ENCODE measurements around the gene FN3KRP.

FN3KRP gene, protein sequence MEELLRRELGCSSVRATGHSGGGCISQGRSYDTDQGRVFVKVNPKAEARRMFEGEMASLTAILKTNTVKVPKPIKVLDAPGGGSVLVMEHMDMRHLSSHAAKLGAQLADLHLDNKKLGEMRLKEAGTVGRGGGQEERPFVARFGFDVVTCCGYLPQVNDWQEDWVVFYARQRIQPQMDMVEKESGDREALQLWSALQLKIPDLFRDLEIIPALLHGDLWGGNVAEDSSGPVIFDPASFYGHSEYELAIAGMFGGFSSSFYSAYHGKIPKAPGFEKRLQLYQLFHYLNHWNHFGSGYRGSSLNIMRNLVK

DNA sequence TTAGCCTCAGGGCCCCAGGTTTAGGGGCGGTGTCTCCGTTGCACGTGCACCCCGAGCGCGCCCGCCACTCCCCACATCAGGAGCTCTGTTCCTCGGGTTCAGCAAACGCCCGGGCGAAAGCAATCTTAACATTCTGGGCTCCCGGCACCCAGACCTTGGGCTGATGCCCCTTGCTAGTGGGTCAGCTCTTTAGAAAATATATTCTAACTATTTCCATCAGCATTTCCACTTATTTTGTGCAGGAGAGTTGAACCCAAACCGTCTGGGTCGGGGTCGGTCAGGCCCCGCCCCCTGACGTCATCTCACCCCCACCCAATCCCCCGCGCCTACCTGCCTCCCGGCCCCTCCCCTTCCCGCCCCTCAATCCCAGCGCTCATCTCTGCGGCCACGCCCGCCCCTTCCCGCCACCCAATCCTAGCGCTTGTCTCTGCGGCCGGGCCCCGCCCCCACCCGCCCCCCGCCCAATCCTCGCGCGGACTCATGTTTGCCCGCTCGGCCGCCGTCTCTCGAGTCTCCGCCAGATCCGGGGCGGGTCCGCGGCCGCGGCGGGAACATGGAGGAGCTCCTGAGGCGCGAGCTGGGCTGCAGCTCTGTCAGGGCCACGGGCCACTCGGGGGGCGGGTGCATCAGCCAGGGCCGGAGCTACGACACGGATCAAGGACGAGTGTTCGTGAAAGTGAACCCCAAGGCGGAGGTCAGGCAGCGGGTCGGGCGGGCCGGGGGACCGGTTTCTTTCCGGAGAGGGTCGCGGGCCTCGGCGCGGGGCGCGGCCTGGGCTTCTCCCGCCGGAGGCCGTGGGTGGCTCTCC is at the start of gene FN3KRP:
Gene FN3KRP, plus strand, starts transcription at position 504 of the 808 bp plus-strand sequence. Its CDS starts 50 bp downstream, at position 554.
- peak; percentile 95 for DNase-seq (ENCODE audit: low spot score)

DNA sequence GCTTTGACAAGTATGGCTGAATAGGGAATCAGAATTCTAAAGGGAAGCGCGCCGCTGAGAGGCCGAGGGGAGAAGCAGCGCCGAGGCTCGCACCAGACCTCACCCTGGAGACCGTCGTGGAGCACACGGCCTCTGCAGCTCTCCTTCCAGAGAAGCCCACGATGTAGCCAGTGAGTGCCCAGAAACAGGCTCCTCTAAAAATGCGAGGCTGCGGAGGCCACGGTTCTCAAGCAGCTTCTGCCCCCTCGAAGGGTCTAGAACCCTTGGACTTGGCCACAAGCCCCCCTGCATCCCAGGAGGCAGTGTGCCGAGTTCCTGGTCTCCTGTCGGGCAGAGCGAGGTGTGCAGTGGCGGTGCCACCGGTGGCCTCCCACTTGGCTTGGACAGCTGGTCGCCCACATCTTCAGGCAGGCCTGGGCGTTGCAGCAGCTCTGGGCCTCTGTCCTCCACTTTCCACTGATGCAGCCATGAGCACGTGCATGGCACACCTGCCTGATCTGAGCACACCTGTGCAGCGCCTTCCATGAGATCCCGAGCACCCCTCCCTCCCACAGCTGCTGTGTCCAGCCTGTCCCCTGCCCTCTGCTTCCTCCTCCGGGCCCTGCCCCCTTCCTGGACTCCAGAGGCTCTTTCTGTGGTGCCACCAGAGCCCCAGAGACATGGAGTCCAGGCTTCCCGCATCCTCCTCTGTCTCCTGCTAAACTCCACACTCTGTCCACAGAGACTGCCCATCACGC is 49.4 kb upstream of the FN3KRP start:
- DNase-seq (ENCODE audit: low spot score): no peak

DNA sequence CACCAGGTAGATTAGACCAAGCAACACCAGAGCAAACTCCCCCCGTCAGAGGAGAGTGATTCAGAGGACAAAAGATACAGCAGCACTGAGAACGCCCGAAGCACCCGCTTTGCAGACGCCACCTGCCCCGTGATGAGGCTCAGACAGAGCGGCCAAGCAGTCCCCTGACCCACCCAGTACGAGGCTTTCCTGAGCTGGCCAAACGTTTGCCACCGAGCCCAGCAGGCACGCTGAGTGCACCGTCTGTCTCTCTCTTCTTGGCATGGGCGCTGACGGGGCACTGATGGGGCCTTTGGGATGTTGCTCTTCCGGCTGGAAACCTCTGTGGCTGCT is 48.9 kb upstream of the FN3KRP start:
- no peak for DNase-seq (ENCODE audit: low spot score)

DNA sequence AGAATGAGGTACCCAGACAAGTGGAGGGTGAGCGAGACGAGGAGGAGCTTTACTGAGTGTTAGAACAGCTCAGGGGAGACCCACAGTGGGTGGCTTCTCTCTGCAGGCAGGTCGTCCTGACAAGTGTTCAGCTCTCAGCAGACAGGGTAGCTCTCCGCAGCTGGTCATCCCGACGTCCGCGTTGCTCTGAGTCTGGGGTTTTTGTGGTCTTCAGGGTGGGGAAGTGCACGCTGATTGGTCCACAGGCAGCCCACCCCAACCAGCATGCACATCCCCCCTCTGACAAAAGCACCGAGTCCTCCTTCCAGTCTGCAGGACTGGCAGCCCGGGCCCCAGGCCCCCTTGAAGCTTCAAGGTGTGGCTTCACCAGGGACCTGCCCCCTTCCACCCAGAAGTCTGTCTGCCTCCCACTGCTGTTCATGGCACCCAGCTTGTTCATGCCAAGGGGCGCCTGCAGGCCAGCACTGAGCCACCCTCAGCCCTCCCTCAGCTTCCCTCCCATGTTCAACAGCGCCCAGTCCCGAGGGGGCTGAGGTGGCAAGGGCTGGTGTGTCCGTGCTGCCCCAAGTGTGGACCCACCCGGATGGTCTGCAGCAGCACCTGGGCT is 48.4 kb upstream of the FN3KRP start:
- no peak for DNase-seq (ENCODE audit: low spot score)

DNA sequence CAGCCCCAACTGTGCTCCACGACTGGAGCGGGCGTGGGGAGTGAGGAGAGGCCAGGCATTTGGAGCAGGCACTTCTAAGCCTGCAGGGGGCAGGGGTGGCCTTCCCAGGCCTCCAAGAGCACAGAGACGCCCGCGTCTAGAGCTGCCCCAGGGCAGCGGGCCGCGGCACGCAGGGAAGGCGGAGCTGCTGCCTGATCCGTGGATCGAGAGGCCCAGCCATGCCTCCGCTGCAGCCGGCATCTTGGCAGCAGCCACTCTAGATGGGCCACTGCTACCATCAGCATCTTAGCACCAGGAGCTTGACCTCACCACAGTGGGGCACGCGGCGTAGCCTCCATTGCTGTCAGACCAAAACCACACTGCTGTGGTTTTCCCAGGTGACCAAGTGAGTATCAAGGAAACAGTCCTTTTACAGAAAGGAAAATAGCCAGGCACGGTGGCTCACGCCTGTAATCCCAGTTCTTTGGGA is 47.8 kb upstream of the FN3KRP start:
- DNase-seq (ENCODE audit: low spot score): peak; percentile 90

DNA sequence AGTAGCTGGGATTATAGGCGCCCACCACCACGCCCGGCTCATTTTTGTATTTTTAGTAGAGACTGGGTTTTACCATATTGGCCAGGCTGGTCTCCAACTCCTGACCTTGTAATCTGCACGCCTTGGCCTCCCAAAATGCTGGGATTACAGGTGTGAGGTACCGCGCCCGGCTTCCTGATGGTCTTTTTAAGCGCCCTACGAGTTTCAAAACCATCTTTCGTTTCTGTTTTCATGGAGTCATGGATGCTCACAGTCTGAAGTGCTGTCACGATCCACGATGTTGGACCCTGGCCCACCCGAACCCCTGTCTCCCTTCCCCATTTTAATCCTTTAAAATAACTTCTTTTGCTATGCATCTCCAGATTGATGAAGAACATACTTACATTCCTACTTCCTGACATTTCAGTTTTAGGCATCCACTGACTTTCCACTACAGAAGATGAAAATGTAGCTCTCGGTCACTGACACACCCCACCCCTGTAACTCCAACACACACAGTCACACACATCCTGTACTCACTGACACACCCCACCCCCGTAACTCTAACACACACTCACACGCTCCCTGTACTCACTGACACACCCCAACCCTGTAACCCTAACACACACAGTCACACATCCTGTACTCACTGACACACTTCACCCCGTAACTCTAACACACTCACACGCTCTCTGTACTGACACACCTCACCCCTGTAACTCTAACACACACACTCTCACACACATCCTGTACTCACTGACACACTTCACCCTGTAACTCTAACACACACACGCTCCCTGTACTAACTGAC is 45.6 kb upstream of the FN3KRP start:
- DNase-seq (ENCODE audit: low spot score): no peak

DNA sequence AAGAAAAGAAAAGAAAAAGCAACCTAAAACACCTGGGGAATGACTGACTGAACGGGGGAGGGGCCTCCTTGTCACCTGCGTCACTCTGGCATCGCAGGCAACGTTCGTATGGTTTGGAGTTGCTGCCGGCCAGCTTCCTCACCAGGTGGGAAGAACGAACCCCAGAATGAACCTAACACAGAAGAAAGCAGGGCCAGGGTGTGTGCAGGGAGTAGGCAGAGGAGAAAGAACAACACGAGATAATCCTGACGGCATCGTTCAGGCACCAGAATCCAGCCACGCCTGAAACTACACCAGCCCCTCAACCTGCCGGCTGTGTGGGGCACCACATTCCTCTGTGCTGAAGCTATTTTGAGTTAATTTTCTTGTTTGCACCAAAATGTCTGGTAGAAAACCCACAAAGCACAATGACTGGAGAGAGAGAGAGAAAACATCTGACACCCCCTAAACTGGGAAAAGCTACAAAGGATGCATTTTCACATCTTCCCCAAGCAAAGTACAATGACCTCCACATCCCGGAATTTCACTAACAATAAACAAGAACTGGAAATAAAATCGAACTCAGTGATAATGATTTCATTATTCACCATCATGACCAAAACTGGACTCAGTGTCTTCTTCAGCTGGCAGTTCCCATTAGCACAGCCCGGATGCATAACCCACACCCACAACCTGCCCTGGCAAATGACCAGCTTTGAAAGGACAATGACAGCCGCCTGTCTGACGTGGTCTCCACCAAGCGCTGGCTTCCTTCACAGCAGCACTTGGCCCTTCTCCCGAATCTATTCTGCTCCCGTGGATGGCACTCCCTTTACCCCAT is 41.6 kb upstream of the FN3KRP start:
- peak; percentile 94 for DNase-seq (ENCODE audit: low spot score)

DNA sequence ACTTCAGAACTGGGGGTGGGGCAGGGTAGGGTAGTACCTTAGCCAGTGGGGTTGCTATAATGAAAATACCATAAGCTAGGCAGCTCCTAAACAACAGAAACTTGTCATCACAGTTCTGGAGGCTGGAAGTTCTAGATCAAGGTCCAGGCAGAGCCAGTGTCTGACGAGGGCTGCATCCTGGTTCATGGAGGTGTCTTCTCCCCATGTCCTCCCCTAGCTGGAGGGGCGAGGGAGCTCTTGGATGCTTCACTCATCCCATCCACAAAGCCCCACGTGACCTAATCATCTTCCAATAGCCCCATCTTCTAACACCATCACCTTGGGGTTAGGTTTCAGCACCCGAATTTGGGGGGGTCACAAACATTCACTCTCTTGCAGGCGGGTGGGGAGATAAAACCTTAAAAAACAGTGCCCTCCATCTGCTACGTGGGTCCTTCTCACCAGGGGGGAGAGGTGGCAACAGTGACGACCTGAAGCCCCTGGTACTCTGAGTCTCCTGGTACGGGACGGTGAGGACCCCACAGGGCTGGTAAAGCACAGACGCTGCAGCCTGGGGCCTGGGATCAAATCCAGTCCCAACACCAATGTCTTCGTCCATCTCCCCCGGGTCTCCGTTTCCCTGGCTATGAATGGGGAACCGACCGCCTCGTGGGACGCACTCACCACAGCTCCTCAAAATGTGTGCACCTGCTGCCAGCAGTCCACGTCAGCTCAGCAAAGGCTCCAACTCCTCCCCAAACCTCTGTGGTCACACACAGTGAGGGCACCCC is 40.8 kb upstream of the FN3KRP start:
- DNase-seq (ENCODE audit: low spot score): no peak

DNA sequence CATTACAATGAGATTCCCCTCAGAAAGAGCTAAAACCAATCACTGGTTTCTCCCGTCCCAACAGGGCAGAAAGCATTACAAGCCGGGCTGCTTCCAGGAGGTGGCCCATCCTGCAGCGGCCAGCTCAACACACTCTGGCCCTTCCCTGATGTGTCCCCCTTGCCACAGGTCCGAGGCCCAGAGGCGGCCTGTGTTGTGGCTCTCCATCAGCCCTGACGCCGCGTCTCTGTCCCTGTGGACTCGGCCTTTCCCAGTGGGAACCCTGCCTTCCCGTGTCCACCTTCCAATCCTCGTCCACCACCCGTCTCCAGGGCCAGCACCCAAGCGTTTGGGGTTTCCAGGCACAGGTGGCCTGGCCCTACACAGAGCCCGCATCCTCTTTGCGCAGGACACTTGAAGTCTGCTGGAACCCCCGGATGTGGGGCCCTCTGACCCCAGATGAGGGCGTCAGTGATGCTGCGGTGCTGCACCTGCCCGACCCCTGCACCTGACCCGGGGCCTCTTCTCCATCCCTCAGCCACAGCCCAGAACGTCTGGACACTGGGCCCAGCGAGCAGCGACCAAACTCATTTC is 39.1 kb upstream of the FN3KRP start:
- no peak for DNase-seq (ENCODE audit: low spot score)

DNA sequence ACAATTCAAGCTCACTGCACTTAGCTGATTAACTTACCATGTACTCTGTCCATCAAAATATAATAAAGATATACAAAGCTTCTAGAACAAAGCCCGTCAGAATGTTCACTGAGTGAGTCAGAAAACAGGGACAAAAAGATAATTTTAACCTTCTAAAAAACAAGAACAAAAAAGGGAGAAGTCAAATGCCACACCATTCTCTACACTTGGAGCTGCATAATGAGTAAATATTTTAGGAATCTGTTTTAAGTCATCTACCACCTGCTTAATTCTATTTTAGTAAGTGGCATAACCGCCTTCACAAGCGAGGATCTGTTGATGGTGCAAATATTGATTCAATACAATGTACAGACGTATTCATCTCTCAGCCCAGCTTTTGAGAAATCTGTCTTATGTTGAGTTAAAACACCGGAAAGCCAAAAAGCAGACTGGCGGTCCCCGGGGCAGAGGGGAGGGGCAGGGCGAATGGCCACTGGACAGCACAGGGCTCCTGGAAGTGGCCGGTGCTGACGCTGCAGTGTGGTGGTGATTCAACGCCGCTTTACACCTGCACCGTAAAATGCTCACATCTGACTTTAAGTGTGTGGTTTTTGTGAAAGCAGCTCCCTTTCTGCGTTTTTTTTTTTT is 38.1 kb upstream of the FN3KRP start:
- no peak for DNase-seq (ENCODE audit: low spot score)

DNA sequence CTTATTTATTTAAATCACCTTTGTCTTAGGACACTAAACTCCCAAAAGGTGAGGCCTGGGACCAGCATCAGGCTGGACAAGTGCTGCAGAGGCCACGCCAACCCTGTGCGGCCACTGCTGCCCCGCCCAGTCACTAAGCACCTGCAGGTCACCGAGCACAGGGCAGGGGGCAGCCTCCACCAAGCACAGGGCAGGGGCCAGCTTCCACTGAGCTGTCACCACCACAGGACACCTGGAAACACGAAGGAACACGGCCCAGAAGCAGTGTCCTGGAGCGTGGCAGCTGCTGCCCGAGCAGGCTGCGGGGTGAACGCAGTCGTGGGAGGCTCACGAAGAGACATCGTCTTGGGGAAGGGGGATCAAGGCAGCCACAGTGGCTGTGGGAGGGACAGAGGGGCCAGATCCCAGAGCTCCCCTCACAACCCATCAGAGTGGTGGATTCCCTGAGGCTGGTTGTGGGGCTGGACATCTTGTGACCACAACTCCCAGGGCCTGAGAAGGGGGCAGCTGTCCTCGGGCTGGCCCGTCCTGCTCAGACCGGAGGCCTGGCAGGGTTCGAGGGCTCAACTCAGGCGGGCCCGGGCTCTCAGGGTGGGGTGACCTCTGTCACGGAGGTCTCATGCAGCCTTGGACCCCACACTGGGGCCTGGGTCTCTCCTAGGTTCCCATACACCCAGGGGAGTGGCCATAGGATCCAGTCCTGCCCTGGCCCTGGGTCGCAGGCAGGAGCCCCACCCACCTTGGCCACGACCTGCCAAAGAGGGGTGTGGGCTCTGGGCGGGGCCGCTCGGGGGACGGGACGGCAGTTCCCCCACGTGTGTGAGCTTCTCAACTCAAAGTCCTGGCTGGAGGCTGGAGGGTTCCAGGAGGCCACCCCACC is 36.7 kb upstream of the FN3KRP start:
- DNase-seq (ENCODE audit: low spot score): no peak

DNA sequence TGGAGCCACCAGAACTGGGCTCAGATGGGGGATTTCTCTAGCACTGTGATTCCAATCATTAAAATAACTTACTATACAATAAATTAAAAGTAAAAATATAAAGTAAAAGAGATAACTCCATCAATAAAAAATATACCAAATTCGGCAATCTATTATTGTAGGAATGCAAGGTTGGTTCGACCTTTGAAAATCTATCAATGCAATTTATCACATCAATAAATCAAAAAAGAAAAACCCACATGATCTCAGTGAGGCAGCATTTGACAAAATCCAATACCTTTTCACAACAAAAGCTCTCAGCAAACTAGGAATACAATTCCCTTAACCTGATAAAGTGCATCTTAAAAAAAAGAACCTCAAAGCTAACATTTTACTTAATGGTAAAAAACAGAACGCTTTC is 35.0 kb upstream of the FN3KRP start:
- DNase-seq (ENCODE audit: low spot score): no peak

DNA sequence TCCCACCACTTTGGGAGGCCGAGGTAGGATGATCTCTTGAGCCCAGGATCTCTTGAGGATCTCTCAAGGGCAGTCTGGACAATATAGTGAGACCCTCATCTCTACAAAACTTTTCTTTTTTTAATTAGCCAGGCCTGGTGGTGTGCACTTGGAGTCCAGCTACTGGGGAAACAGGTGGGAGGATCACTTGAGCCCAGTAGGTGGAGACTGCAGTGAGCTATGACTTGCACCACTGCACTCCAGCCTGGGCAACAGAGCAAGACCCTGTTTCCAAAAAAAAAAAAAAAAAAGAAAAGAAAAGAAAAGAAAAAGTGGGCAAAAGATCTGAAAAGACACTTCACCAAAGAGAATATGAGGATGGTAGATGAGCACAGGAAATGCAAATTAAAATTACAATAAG is 33.0 kb upstream of the FN3KRP start:
- DNase-seq (ENCODE audit: low spot score): no peak

DNA sequence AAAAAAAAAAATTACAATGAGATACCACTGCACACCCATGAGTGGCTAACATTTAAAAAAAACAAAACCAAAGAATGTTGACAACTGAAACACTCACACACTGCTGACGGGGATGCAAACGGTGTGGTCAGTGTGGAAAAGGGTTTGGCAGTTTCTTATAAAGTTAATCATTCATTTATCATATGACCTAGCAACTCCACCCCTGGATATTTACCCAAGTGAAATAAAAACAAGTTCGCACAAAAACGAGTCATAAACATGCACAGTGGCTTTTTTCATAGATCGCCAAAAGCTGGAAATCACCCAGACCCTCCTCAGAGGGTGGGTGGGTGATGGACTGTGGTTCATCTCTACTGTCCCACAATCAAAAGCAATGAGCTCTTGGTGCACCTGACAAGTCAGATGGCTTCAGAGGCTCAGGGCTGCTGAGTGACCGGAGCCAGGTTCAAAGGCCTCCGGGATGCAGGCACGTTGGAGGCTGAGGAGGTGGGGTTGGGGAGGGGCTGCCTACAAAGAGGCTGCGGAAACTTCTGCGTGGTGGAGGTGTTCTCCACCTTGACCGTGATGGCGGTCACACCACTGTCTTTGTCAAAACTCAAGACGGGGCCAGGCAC is 32.2 kb upstream of the FN3KRP start:
- DNase-seq (ENCODE audit: low spot score): no peak

DNA sequence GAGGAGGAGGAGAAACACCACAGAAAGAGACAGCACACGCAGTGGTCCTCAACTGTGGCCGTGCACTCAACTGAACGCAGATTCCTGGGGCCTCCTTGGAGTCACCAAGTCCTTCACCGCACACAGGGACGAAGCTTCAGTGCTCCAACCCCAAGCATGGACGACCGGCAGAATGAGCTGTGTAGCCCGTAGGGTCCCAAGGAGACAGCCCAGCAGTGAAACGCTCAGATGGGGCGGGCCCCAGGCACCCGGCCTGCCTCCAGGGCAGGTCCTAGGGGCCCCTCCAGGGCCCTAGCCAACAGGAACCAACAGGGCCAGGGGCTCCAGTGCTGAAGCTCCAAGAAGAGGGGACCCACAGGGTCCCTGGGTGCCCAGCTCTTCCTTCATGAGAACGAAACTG is 31.2 kb upstream of the FN3KRP start:
- DNase-seq (ENCODE audit: low spot score): no peak

DNA sequence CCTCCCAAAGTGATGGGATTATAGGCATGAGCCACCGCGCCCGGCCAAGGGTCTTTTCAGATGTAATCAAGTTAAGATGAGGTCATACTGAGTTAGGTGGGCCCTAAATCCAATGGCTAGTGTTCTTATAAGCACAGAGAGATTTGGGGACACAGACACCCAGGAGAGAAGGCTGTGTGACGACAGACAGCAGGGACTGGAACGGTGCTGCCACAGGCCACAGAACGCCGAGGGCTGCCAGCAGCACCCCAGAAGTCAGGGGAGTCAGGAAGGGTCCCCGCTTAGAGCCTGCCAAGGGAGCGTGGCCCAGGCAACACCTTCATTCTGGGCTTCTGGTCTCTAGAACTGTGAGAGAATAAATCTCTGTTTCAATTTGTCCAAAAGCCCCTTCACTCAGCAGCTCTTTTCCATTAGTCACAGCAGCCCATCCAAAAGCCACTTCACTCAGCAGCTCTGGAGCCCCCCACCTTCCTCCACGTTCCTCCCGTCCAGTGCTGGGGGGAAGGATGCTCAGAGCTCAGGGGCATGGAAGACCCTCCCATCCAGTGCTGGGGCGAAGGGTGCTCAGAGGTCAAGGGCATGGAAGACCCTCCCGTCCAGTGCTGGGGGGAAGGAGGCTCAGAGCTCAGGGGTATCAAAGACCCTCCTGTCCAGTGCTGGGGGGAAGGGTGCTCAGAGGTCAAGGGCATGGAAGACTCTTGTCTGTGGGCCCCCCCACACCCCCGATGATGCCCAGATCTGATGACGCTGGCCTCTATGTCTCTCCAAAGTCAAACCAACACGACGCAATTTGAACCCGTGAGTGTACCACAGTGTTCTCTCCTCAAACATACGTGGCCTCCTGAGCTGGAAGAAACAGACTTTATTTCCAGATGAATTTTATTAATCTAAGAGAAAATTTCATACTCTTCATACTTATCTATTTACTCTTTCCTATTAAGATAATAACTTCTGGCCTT is 29.9 kb upstream of the FN3KRP start:
- no peak for DNase-seq (ENCODE audit: low spot score)

Data from globus pallidus (tissue), 1 donor.